ENCODE measurements around the gene OOSP1. TPM values are rescaled to one million over a fixed set of nuclear protein-coding genes. Genes with fewer than 3 reads are reported as not detected.

The OOSP1 gene, protein sequence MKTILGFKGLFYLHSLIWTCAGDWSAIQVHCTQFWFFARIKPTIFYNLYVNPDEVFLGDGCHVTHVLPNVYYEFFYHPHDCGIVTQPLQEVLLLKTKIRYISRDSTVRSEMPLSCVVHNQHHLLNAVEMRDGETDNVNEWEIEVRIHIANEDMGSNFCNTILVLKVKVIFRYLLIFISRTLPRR
- not detected in 2 replicates for total RNA-seq

DNA sequence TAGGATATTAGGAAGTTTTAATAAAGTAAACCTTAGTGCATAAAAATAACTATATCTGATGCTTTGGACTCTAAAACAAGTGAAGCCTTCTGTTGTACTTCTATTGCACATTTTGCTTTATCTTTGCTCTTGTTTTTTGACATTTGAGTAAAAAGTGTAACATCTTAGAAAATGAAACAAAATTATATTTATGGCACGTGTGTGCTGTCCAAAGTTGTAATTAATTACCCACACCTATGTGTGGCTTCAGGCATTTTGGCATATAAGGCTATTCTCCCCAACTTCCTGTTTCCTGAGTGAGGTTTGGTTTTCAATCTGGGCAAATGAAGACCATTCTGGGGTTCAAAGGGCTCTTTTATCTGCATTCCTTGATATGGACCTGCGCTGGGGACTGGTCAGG is at the start of gene OOSP1:
OOSP1 (plus strand) TSS at position 301 of the 400 bp plus-strand sequence; CDS start at position 324, 23 bp downstream.

DNA sequence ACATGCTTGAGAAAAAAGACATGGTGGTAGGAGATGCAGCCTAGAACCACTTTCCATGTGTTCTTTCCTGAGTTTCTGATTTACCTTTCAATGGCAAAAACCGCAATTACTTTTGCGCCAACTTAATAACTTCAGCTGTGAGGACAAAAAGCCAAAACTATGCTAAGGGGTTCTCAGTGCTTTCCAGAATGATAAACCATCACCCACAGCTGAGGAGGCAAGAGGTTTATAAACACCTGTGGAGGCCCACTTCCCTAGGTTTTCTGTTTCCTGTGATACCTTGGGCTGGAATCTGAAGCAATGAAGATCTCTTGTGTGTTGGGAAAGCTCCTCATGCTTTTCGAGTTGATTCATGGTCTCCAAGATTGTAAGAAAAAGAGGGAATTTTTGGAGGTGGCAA is 25.5 kb downstream of the OOSP1 start, which contains the start of gene OOSP4A:
OOSP4A (plus strand) TSS at position 301 of the 400 bp plus-strand sequence; CDS start at position 301, 0 bp downstream.

Other genes with a start within 250 kb of the OOSP1 start
- gene OR10V1, start 224.6 kb upstream of the OOSP1 start, total RNA-seq, result not detected in 2 replicates
- gene STX3, start 183.1 kb upstream of the OOSP1 start, total RNA-seq, result 51.6 and 56.4 TPM in 2 replicates
- gene MRPL16, start 127.7 kb upstream of the OOSP1 start, total RNA-seq, result 70.8 and 88.6 TPM in 2 replicates
- not detected in 2 replicates for gene CBLIF, start 92.9 kb upstream of the OOSP1 start, total RNA-seq
- gene TCN1, start 71.9 kb upstream of the OOSP1 start, total RNA-seq, result 0.32 TPM in 1 of 2 replicates, not detected in the other
- gene OOSP3, start 59.6 kb upstream of the OOSP1 start, total RNA-seq, result not detected in 2 replicates
- not detected in 2 replicates for gene OOSP4A, start 25.6 kb downstream of the OOSP1 start, total RNA-seq
- gene OOSP4B, start 78.7 kb downstream of the OOSP1 start, total RNA-seq, result not detected in 2 replicates
- not detected in 2 replicates for gene OOSP2, start 102.0 kb downstream of the OOSP1 start, total RNA-seq
- gene MS4A3, start 118.2 kb downstream of the OOSP1 start, total RNA-seq, result not detected in 2 replicates
- not detected in 2 replicates for gene MS4A2, start 150.2 kb downstream of the OOSP1 start, total RNA-seq
- gene MS4A6A, start 244.7 kb downstream of the OOSP1 start, total RNA-seq, result 5.8 and 21.8 TPM in 2 replicates